RWPE1 (cell line): ENCODE data around the gene MPIG6B.
A peak's percentile ranks its signal among the peaks of the same experiment; 100 is the strongest.

Experiments used
- CTCF ChIA-PET: fragments of 350-600 bp; sonication (Branson Sonifier 250); formaldehyde crosslinking; extraction: SDS; loops from one replicate; lab custom pipeline; 2021; lab: Yijun Ruan, JAX
- POLR2A ChIA-PET: fragments of 400-600 bp; formaldehyde crosslinking; extraction: SDS; loops from one replicate; lab custom pipeline; 2020; ENCODE audit warnings: antibody characterized with exemption; ENCODE audit not compliant: low non-redundant PET; lab: Yijun Ruan, JAX
- DNase-seq: peaks from one replicate; pipeline ENCODE4 v3.0.0; 2012; ENCODE audit warnings: low spot score
- H3K27ac ChIP-seq: fragments of 450-650 bp; 2 replicates; pipeline ENCODE4 v1.5.1; 2017
- CTCF ChIP-seq: fragments of 450-650 bp; conservative IDR thresholded peaks from 2 replicates; pipeline ENCODE4 v1.5.1; 2017; ENCODE audit warnings: low read depth, mild to moderate bottlenecking

The MPIG6B gene

GRCh38 chr6:31690231-31691077 lies 32.7 kb upstream of the MPIG6B start:
- no peak for TF ChIP-seq CTCF
- no peak for DNase-seq
- H3K27ac ChIP-seq: peak overlapping the region; percentile 52
- ChIA-PET CTCF (interaction anchor here (0.6 to 1.0 kb wide), 5 partner anchors 11 to 192 kb away, joined by 3 to 5 read pairs (median 4); partner anchors contain the start of gene LY6G6C), POLR2A (no interaction called here)

- POLR2A ChIA-PET: no interaction called here
- CTCF ChIA-PET: interaction anchor here (0.6 to 1.0 kb wide), 4 partner anchors 31 to 273 kb away, joined by 4 to 5 read pairs (median 4); partner anchors contain the start of gene LY6G6C
- DNase-seq: no peak
- H3K27ac ChIP-seq: peak overlapping the region; percentile 52
- no peak for TF ChIP-seq CTCF
These were observed 32.1 kb upstream of the MPIG6B start for GRCh38 chr6:31691078-31691463.

- ChIA-PET CTCF (interaction anchor here (0.6 to 1.0 kb wide), 3 partner anchors 30 to 273 kb away, joined by 3 to 5 read pairs (median 4); partner anchors contain the start of gene LY6G6C), POLR2A (no interaction called here)
- 0 out of 2 replicates have a peak overlapping the region, but pooled peaks have one; percentile 17 for H3K27ac ChIP-seq
- no peak for DNase-seq
- no peak for TF ChIP-seq CTCF
These were observed 31.5 kb upstream of the MPIG6B start for GRCh38 chr6:31691564-31692108.

GRCh38 chr6:31692353-31692752 lies 30.8 kb upstream of the MPIG6B start:
- no peak for DNase-seq
- no peak overlapping the region for H3K27ac ChIP-seq
- TF ChIP-seq CTCF: no peak
- POLR2A ChIA-PET: no interaction called here
- CTCF ChIA-PET: interaction anchor here (0.6 to 1.0 kb wide), 5 partner anchors 10 to 287 kb away, joined by 3 to 4 read pairs (median 3); partner anchors contain the start of gene ABHD16A

- H3K27ac ChIP-seq: peak overlapping the region; percentile 2; the same call in 1 of the 2 replicates
- TF ChIP-seq CTCF: no peak
- POLR2A ChIA-PET: no interaction called here
- CTCF ChIA-PET: interaction anchor here (0.6 to 1.0 kb wide), 6 partner anchors 10 to 287 kb away, joined by 3 to 4 read pairs (median 3); partner anchors contain the start of gene ABHD16A
- no peak for DNase-seq
These were observed 30.3 kb upstream of the MPIG6B start for GRCh38 chr6:31692886-31693285.

- CTCF ChIA-PET: interaction anchor here (0.6 to 1.0 kb wide), 4 partner anchors 36 to 177 kb away, joined by 3 to 5 read pairs (median 3); no protein-coding TSS in a partner anchor
- DNase-seq: no peak
- TF ChIP-seq CTCF: no peak
- POLR2A ChIA-PET: interaction anchor here (0.6 kb wide), 1 partner anchor 58 kb away, joined by 3 read pairs; no protein-coding TSS in a partner anchor
- peak overlapping the region; percentile 2; the same call in 1 of the 2 replicates for H3K27ac ChIP-seq
These were observed 29.6 kb upstream of the MPIG6B start for GRCh38 chr6:31693535-31693934.
